NCI-H748 (cell line): ENCODE results near the gene BEND5.

ENCODE experiments used
- DNase-seq: peaks from one replicate; lab custom pipeline; 2025; ENCODE audit not compliant: unreplicated experiment; lab: John Stamatoyannopoulos, UW

BEND5 gene

DNA sequence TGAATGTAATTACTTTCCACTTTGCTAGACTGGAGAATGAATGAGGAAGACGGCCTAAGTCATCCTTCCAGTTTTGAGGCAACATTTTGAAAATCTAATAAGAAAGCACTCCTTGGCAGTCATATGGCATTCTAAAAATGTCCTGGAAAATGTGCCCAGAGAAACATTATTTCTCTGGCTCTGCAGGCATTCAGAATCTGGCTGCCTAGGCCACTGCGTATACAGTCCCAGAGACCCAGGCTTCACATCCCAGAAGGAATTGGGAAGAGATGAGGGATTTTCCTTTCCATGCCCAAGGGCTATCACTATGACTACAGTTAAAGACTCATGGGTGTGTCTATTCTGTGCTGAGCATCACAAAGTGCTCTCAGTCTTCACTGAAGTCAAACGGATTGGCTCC is 92.9 kb downstream of the BEND5 start:
- no peak for DNase-seq

GRCh38 chr1:48681476-48682305 is 95.0 kb downstream of the BEND5 start:
- DNase-seq: no peak

GRCh38 chr1:48680411-48681035 is 96.2 kb downstream of the BEND5 start:
- DNase-seq: no peak

DNA sequence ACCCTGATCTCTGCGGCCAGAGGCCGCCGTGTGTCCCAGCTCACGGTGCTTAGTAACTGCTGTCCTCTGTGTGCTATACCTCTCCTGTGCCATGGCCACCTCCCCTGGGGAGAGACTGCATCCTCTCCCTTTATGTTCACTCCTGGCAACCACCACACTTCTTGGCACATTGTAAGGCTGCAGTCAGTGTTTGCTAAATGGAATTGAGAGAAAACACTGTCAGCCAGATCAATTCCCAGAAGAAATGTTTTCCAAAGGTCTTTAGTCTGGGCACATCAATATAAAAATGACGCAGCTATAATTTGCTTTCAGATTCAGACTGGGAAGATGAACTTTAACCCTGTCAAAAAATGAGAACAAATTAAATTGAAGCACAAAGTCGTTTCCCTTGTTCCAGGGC is 96.8 kb downstream of the BEND5 start:
- DNase-seq: no peak

DNA sequence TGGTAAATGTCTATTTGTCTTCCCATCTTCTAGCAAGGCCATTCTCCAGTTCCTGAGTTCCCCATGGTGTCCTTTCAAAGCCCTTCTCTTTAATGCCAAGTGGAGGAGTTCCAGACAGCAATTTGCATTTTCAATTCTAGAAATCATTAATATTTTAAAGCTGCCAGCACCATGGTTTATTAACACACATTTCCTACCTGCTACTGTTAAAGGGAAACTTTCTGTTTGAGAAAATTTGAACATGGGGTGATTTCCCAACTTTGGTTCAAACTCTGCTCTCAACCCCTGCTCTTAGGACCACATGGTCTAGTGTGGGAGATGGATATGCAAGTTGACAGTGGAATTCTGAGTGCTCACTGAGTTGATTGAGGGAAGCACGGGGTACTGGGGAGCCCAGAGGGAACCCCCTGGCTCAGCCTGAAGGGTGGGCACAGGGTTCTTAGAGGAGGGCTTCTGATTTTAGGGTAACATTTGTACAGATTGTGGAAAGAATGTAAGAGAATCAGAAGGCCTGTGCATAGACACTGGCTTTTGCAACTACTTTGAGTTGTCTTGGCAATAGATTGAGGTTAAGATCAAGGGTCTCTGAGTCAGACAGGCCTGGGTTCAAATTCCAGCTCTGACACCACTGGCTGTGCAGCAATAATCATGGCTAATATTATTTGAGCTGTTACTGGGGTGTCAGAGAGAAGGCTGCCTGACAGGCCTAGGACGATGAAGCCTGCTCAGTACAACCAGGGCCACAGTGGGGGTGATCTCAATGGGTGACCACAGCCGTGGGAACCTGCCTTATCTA is 97.8 kb downstream of the BEND5 start:
- DNase-seq: no peak
